Sigmoid colon (tissue), 4 donors: ENCODE results near the gene CLTCL1.

ENCODE experiments used
- POLR2AphosphoS5 ChIP-seq, 4 donors: sonication (generic); formaldehyde crosslinking; IDR thresholded peaks; one replicate each; pipeline ENCODE4 v1.6.1; 2017; ENCODE audit warnings: antibody characterized with exemption in 4 of 4
- TF ChIP-seq, protein P1 (sequence below), 4 experiments: fragments of 450-650 bp in 3 of 4; fragments of 200-600 bp in 1 of 4; IDR thresholded peaks; one replicate each; pipeline ENCODE4 v1.5.1; 2016 to 2019; ENCODE audit warnings: antibody characterized with exemption in 4 of 4, mild to moderate bottlenecking in 3 of 4, moderate library complexity in 2 of 4

DNA sequence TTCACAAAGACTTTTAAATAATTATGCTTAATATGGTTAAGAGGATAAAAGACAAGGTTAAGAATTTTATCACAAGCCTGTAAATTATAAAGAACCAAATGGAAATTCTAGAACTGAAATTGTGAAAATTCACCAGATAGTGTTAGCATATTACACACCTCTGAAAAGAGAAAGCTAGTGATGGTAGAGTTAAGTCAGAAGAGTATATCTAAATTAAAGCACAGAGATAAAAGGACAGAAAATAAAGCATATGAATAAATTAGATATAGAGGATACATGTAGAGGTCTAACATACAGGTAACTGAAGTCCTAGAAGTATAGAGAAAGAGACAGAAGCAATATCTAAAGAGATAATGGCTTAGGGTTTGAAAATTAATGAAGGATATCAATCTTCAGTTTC is 4.2 kb upstream of the CLTCL1 start:
- TF ChIP-seq POLR2AphosphoS5 (IDR thresholded peaks at IDR 0.05) = no peak
- TF ChIP-seq, protein P1, sequence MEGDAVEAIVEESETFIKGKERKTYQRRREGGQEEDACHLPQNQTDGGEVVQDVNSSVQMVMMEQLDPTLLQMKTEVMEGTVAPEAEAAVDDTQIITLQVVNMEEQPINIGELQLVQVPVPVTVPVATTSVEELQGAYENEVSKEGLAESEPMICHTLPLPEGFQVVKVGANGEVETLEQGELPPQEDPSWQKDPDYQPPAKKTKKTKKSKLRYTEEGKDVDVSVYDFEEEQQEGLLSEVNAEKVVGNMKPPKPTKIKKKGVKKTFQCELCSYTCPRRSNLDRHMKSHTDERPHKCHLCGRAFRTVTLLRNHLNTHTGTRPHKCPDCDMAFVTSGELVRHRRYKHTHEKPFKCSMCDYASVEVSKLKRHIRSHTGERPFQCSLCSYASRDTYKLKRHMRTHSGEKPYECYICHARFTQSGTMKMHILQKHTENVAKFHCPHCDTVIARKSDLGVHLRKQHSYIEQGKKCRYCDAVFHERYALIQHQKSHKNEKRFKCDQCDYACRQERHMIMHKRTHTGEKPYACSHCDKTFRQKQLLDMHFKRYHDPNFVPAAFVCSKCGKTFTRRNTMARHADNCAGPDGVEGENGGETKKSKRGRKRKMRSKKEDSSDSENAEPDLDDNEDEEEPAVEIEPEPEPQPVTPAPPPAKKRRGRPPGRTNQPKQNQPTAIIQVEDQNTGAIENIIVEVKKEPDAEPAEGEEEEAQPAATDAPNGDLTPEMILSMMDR (IDR thresholded peaks at IDR 0.05) = no peak
